Epithelial cell of esophagus (primary cell): Measurements from ENCODE around the gene COL6A1.

Source experiments
- DNase-seq: peaks from one replicate; pipeline ENCODE4 v3.0.0; 2010; ENCODE audit warnings: low read depth
- H3K4me3 ChIP-seq: 2 replicates; pipeline ENCODE4 v1.5.1; 2011; ENCODE audit warnings: mild to moderate bottlenecking, low read length, control low read depth
- CTCF ChIP-seq: IDR thresholded peaks from 2 replicates; pipeline ENCODE4 v1.5.1; 2011; ENCODE audit warnings: low read depth, mild to moderate bottlenecking, low read length, control low read depth, inconsistent platforms; ENCODE audit not compliant: insufficient read depth; ENCODE audit errors: missing control alignments

The COL6A1 gene

GRCh38 chr21:45992301-45993209, 11.0 kb downstream of the COL6A1 start:
- TF ChIP-seq CTCF = no peak
- H3K4me3 ChIP-seq = no peak overlapping the region
- no peak for DNase-seq

- TF ChIP-seq CTCF = no peak
- H3K4me3 ChIP-seq = no peak overlapping the region
- no peak for DNase-seq
Observed at GRCh38 chr21:45993210-45994085, 11.9 kb downstream of the COL6A1 start.

- TF ChIP-seq CTCF = no peak
- no peak for DNase-seq
Observed at GRCh38 chr21:45994086-45994661, 12.6 kb downstream of the COL6A1 start.

GRCh38 chr21:45994759-45995685, 13.5 kb downstream of the COL6A1 start:
- no peak for TF ChIP-seq CTCF
- no peak for DNase-seq
- H3K4me3 ChIP-seq = no peak overlapping the region

More at GRCh38 chr21:45994086-45994661, 12.6 kb downstream of the COL6A1 start:
- H3K4me3 ChIP-seq = no peak overlapping the region

GRCh38 chr21:45995686-45996179, 14.2 kb downstream of the COL6A1 start:
- no peak overlapping the region for H3K4me3 ChIP-seq
- no peak for DNase-seq
- TF ChIP-seq CTCF = no peak
